HG03097 (cell line): ENCODE results near the gene TXNDC2.
"Not testable (repeated sequence)": the region's sequence is repeated elsewhere in the genome, so short reads cannot be mapped to it uniquely, and the experiment has no call there.

Source experiments
- ATAC-seq: cut with Tn5 transposase; IDR thresholded peaks from one replicate; pipeline ENCODE4 v1.9.1; 2021; ENCODE audit not compliant: unreplicated experiment, low FRiP score

Gene TXNDC2

GRCh38 chr18:9911226-9911625 is 25.5 kb downstream of the TXNDC2 start:
- no peak for ATAC-seq

GRCh38 chr18:9912285-9912684 is 26.5 kb downstream of the TXNDC2 start:
- ATAC-seq, result not testable (repeated sequence)

- ATAC-seq, result no peak
These were observed 27.4 kb downstream of the TXNDC2 start for GRCh38 chr18:9913151-9913525.

- ATAC-seq, result peak; percentile 81
These were observed 28.0 kb downstream of the TXNDC2 start, which contains the start of gene VAPA for GRCh38 chr18:9913526-9914333. Gene VAPA, plus strand, starts transcription at chr18:9914016. Its CDS starts 241 bp downstream, at chr18:9914257.

GRCh38 chr18:9914334-9914583 is 28.5 kb downstream of the TXNDC2 start:
- peak; percentile 16 for ATAC-seq

- ATAC-seq, result peak; percentile 25
These were observed 29.0 kb downstream of the TXNDC2 start for GRCh38 chr18:9914584-9915290.

- ATAC-seq, result no peak
These were observed 29.7 kb downstream of the TXNDC2 start for GRCh38 chr18:9915291-9916076.

GRCh38 chr18:9916077-9916639 is 30.4 kb downstream of the TXNDC2 start:
- no peak for ATAC-seq

- ATAC-seq, result no peak
These were observed 31.0 kb downstream of the TXNDC2 start for GRCh38 chr18:9916808-9917207.

GRCh38 chr18:9918016-9918680 is 32.4 kb downstream of the TXNDC2 start:
- ATAC-seq, result no peak

GRCh38 chr18:9919564-9920232 is 33.9 kb downstream of the TXNDC2 start:
- no peak for ATAC-seq

- no peak for ATAC-seq
These were observed 37.0 kb downstream of the TXNDC2 start for GRCh38 chr18:9922592-9923311.

GRCh38 chr18:9924371-9924943 is 38.7 kb downstream of the TXNDC2 start:
- no peak for ATAC-seq

- ATAC-seq, result no peak
These were observed 39.6 kb downstream of the TXNDC2 start for GRCh38 chr18:9925369-9925768.

GRCh38 chr18:9925795-9926194 is 40.0 kb downstream of the TXNDC2 start:
- ATAC-seq, result no peak

GRCh38 chr18:9926223-9926894 is 40.6 kb downstream of the TXNDC2 start:
- ATAC-seq, result no peak

GRCh38 chr18:9926977-9927376 is 41.2 kb downstream of the TXNDC2 start:
- no peak for ATAC-seq

- ATAC-seq, result no peak
These were observed 41.8 kb downstream of the TXNDC2 start for GRCh38 chr18:9927392-9928063.
